Spleen (tissue), 11 donors: ENCODE results near the gene RNF214. TPM values are rescaled to one million over a fixed set of nuclear protein-coding genes. Genes with fewer than 3 reads are reported as not detected.

Experiments used
- DNase-seq: peaks from one replicate; pipeline ENCODE4 v3.0.0-alpha.2; 2020
- H3K27ac ChIP-seq, 8 donors: fragments of 200-600 bp; sonication (generic) in 7 of 8; 1 replicate in 4 of 8; 2 replicates in 4 of 8; pipeline versions ENCODE4 v1.5.0 to v1.8.0; 2016 to 2021; ENCODE audit warnings: inconsistent platforms in 4 of 8, mild to moderate bottlenecking in 4 of 8, moderate library complexity in 1 of 8
- H3K27me3 ChIP-seq, 7 donors: fragments of 200-600 bp; sonication (generic) in 6 of 7; replicated peaks in 1 of 7; 1 replicate in 4 of 7; 2 replicates in 3 of 7; pipeline versions ENCODE4 v1.5.0 to v1.8.0; 2016 to 2021; ENCODE audit warnings: inconsistent platforms in 3 of 7, mild to moderate bottlenecking in 1 of 7
- H3K36me3 ChIP-seq, 6 donors: fragments of 200-600 bp; sonication (generic) in 5 of 6; 1 replicate in 4 of 6; 2 replicates in 2 of 6; pipeline versions ENCODE4 v1.5.0 to v1.8.0; 2016 to 2021; ENCODE audit warnings: inconsistent platforms in 2 of 6
- H3K4me1 ChIP-seq, 6 donors: fragments of 200-600 bp; sonication (generic) in 5 of 6; 1 replicate in 3 of 6; 2 replicates in 3 of 6; pipeline versions ENCODE4 v1.5.0 to v1.8.0; 2016 to 2021; ENCODE audit warnings: inconsistent platforms in 3 of 6
- H3K4me3 ChIP-seq, 8 donors: fragments of 200-600 bp; sonication (generic) in 7 of 8; 1 replicate in 4 of 8; 2 replicates in 4 of 8; pipeline versions ENCODE4 v1.5.0 to v1.8.0; 2016 to 2021; ENCODE audit warnings: inconsistent platforms in 4 of 8, mild to moderate bottlenecking in 4 of 8, moderate library complexity in 2 of 8
- H3K9me3 ChIP-seq, 8 donors: fragments of 200-600 bp; sonication (generic) in 7 of 8; 1 replicate in 4 of 8; 2 replicates in 4 of 8; pipeline versions ENCODE4 v1.5.0 to v1.8.0; 2016 to 2021; ENCODE audit warnings: inconsistent platforms in 4 of 8
- POLR2A ChIP-seq, 3 donors: fragments of 450-650 bp; IDR thresholded peaks; one replicate each; pipeline ENCODE4 v1.5.1; 2017; ENCODE audit warnings: antibody characterized with exemption in 3 of 3, mild to moderate bottlenecking in 1 of 3
- POLR2AphosphoS5 ChIP-seq, 3 donors: sonication (generic); formaldehyde crosslinking; IDR thresholded peaks; one replicate each; pipeline ENCODE4 v1.5.1; 2017; ENCODE audit warnings: antibody characterized with exemption in 3 of 3
- WGBS, 5 donors: extraction: QIAGEN DNeasy Blood & Tissue Kit in 3 of 5; methylation state at CpG; one replicate each; pipeline versions ENCODE4 v1.1.5 to v1.1.7; 2013 to 2018; 5-methylcytosine and 5-hydroxymethylcytosine counted together
- intact Hi-C: fragments of 100-400 bp; cut with DNase I; formaldehyde crosslinking; loops from one replicate; pipeline ENCODE4 v1.15.0; 2023; ENCODE audit warnings: low total_unique reads
- polyA plus RNA-seq, 3 donors: library from polyadenylated mRNA; stranded (reverse); fragments of 200-250 nt; gene quantifications; one replicate each; pipeline ENCODE4 v1.2.1, GENCODE V29; 2013
- total RNA-seq, 7 donors: library from RNA; depleted of rRNA in 3 of 7; stranded (reverse); fragments of >200 nt in 3 of 7; fragmentation: NEBNext Ultra II Directional in 4 of 7; extraction: Animal tissue kit (Norgen Biotek cat#: 25700) in 4 of 7; gene quantifications; one replicate each; pipeline versions ENCODE4 v1.1.0 to v1.2.1, GENCODE V29; 2016 to 2021
- TF ChIP-seq, protein P1 (sequence below), 11 experiments: fragments of 200-600 bp in 7 of 11; fragments of 450-650 bp in 4 of 11; sonication (generic) in 4 of 11; IDR thresholded peaks in 8 of 11; conservative IDR thresholded peaks in 3 of 11; 1 replicate in 7 of 11; 2 replicates in 4 of 11; pipeline versions ENCODE4 v1.4.0 to v1.8.0; 2016 to 2021; ENCODE audit warnings: antibody characterized with exemption in 11 of 11, inconsistent platforms in 4 of 11, mild to moderate bottlenecking in 1 of 11
- donor health status: healthy with polysubstance abuse.
- donor health status: DM: no; HTN: no; CAD: no; lungs with moderate emphysema.
- donor health status: DM: no; HTN: no; CAD: no.
- donor health status: Bipolar disorder and iron deficiency.
- donor health status: healthy.
- donor health status: DM: no; HTN: no; CAD: no.
- donor health status: DM: yes; HTN: yes; CAD: no.

RNF214 gene
- total and polyA plus RNA-seq, 10 donors, result 5.6 to 29.6 (median 19.6) TPM

DNA sequence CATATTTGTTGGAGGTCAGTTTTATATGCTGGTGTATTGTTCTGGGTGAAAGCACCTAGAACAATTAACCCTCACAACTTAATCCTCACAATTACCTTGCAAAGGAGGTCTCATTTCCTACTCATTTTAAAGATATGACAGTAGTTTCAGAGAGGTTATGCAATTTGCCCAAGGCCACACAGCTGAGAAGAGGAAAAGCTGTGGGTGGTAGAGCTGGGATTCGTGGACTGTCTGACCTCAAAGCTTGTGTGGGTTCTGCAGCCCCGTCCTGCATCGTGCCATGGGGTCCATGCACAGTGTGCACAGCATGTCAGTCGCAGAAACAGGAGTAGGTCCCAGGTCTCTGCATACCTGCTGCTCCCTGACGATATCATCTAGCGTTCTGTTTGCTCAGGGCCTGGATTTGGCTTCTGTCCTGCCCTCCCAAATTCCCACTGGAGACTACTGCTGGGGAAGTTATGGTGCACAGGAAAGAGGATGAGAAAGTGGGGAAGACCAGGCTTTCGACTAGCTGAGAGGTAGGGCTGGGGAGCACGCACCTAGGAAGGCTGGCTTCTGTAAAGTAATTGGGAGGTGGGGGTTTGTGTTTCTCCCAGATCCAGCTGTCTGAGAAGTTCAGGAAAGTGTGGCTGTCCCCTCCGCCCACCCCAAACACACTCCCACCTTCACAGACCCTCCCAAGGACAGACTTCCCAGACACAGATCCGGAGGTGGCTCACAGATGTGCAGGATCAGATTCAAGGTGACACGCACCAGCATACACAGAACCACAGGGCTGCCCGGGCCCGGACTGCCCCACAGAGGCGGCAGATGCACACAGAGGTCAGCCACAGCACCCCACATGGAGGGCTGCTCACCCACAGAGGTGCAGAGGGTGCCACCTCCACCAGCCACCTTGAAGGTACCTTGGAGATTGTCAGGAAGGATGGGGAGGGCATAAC lies 81.6 kb downstream of the RNF214 start:
- intact Hi-C loops, result no loop called here
- 63 to 77% (median 68%) methylated on average over 12 to 14 of the region's 14 CpGs for WGBS, 5 donors

DNA sequence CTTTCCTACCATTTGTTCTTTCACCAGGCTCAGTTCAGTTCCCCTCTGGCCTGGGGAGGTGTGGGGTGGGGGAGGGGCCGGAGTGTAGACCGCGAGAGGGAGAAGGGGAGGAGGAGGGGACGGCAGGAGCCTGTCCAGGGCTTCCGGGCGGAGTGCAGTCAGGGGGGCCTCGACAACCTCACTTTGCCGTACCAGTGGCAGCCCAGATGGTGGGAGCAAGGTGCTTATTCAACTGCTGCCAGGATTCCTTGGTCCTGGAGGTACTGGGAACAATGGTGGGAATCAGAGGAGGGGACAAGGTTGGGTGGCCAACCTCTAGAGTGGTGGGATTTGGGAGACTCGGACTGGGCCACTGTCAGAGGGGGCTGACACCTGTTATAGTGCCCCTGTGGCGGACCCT lies 82.4 kb downstream of the RNF214 start:
- WGBS, 5 donors, result 10 to 19% (median 13%) methylated on average over 10 of the region's 10 CpGs
- H3K27ac ChIP-seq, result peak overlapping the region in 3 of 8 donors; percentile 72 to 74 (median 72)
- TF ChIP-seq, protein P1, sequence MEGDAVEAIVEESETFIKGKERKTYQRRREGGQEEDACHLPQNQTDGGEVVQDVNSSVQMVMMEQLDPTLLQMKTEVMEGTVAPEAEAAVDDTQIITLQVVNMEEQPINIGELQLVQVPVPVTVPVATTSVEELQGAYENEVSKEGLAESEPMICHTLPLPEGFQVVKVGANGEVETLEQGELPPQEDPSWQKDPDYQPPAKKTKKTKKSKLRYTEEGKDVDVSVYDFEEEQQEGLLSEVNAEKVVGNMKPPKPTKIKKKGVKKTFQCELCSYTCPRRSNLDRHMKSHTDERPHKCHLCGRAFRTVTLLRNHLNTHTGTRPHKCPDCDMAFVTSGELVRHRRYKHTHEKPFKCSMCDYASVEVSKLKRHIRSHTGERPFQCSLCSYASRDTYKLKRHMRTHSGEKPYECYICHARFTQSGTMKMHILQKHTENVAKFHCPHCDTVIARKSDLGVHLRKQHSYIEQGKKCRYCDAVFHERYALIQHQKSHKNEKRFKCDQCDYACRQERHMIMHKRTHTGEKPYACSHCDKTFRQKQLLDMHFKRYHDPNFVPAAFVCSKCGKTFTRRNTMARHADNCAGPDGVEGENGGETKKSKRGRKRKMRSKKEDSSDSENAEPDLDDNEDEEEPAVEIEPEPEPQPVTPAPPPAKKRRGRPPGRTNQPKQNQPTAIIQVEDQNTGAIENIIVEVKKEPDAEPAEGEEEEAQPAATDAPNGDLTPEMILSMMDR (IDR thresholded peaks at IDR 0.05 in 8 of 11, conservative IDR thresholded peaks at IDR 0.05 in 3 of 11), result no peak
- TF ChIP-seq POLR2A (IDR thresholded peaks at IDR 0.05) (no peak), POLR2AphosphoS5 (IDR thresholded peaks at IDR 0.05) (no peak)
- H3K27me3 ChIP-seq, result peaks cover 0 to 38% (median 7%) of the 10 kb centered on the region in 7 donors
- peak overlapping the region in 7 of 8 donors; percentile 51 to 83 (median 65) for H3K4me3 ChIP-seq
- H3K4me1 ChIP-seq, result peaks cover 16 to 48% (median 37%) of the 10 kb centered on the region in 6 donors
- DNase-seq, result peak; percentile 74
- no peaks in the 10 kb centered on the region for H3K9me3 ChIP-seq
- intact Hi-C loops, result no loop called here
- H3K36me3 ChIP-seq, result no peaks in the 10 kb centered on the region

More for the DNA sequence above, 81.6 kb downstream of the RNF214 start:
- Histone ChIP-seq H3K4me1 (peaks cover 16 to 48% (median 37%) of the 10 kb centered on the region in 6 donors), H3K9me3 (no peaks in the 10 kb centered on the region), H3K36me3 (no peaks in the 10 kb centered on the region), H3K27ac (peak overlapping the region in 3 of 8 donors; percentile 8 to 74 (median 72)), H3K27me3 (peaks cover 0 to 38% (median 7%) of the 10 kb centered on the region in 7 donors), H3K4me3 (peak overlapping the region in 4 of 8 donors; percentile 64 to 83 (median 74))
- TF ChIP-seq, protein P1 (IDR thresholded peaks at IDR 0.05 in 8 of 11, conservative IDR thresholded peaks at IDR 0.05 in 3 of 11), result no peak
- TF ChIP-seq POLR2AphosphoS5 (IDR thresholded peaks at IDR 0.05) (no peak), POLR2A (IDR thresholded peaks at IDR 0.05) (no peak)
- peak; percentile 64 for DNase-seq

DNA sequence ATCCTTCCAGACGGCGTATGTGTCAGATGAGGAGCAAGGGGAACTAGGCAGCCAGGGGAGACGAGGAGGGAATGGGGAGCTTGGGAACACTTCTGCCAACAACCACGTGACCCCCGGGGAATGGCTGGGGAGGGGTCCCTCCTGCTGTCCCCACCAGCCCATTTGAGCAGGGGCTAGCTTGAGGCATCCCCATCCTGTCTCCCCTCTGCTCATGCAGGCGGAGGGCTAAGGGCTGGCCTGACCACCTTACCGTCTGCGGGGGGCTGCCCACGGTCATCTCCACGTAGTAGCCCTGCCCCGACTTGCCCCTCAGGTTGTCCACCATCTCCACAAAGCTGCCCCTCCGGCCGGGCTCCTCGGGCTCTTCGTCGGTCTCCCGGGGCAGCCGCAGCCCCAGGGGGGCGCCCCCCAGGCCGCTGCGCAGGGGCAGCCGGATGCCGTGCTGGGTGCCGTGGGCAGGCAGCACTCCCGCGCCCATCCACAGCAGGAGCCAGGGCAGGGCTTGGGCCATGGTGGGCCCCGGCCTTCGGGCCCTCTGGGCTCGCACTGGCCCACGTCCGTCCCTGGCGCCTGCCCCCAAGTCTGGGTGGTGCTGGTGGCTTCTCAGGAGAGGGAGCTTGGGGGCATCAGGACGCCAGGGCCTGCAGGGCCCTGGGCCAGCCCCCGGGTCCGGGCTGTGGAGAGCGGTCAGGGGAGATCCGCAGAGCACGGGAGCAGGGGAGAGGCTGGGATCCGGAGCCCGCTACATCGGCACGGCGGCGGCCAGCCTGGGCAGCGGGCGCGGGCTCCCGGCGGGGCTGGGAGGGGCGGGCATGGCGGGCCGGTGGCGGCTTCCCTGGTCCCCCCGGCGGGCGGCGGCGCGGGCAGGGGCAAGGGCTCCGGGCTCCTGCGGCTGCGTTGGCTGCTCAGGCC lies 83.1 kb downstream of the RNF214 start:
- 2 to 7% (median 2%) methylated on average over 19 to 62 of the region's 62 CpGs for WGBS, 5 donors
- DNase-seq, result peak; percentile 80

More for the DNA sequence above, 83.1 kb downstream of the RNF214 start:
- Histone ChIP-seq H3K27me3 (peaks cover 0 to 38% (median 7%) of the 10 kb centered on the region in 7 donors), H3K4me3 (peak overlapping the region; percentile 51 to 83 (median 64)), H3K36me3 (no peaks in the 10 kb centered on the region), H3K27ac (peak overlapping the region in 7 of 8 donors; percentile 20 to 74 (median 67)), H3K9me3 (no peaks in the 10 kb centered on the region), H3K4me1 (peaks cover 16 to 48% (median 37%) of the 10 kb centered on the region in 6 donors)
- TF ChIP-seq, protein P1 (IDR thresholded peaks at IDR 0.05 in 8 of 11, conservative IDR thresholded peaks at IDR 0.05 in 3 of 11), result no peak
- TF ChIP-seq POLR2AphosphoS5 (IDR thresholded peaks at IDR 0.05) (no peak), POLR2A (IDR thresholded peaks at IDR 0.05) (no peak)
- intact Hi-C loops, result no loop called here
